Measurements from ENCODE around the gene ATP11A. TPM values are rescaled to one million over a fixed set of nuclear protein-coding genes. Genes with fewer than 3 reads are reported as not detected.

The ATP11A gene
- total and polyA plus RNA-seq, 9 of the 15 experiments (the other 6 are each of a cell fraction or from before 2014, with no cell fraction given): 0.38 to 34.2 (median 4.2) TPM

DNA sequence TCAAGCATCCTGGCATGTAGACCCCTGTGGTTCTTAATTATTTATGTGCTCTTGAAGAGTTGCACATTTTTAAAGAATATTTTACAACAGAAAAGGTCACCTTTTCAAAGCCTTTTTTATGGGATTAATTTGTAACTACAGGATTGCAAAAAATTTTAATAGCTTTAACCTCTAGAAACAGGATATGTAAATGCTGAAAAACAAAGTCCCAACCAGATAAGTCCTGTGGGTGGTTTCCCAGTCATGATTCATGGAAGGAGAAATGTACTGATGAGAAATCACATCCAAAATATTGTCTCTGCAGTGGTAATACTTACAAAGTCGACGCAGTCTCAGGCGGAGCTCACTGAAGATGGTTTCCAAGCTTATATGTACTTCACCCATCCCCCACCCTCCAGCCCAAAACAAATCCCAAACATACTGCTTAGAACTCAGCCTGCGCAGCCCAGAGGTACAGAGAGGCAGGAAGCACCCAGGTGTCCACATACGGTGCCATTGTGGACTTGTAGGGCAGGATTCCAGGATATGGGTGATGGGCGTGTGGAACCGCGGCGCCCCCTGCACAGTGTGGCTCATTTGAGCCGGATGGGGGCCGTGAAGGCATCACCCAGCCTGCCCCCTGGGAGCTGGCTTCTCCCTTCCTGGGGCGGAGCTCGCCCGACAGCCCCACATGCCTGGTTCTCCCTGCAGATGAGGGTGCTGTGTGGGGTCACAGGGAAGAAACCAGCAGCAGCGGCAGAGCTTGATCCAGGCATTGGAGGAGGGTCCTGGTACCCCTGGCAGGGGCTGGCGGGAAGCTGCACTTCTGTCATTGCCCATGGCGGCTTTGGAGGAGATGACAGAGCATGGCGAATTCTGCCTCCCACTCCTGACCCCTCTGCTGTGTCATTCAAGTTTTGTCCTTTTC lies 101.2 kb downstream of the ATP11A start:
- Histone ChIP-seq H3K9me3 (replicated peaks; ENCODE audit: control insufficient read depth, insufficient read depth, low read depth, low read length) (no peaks in the 10 kb centered on the region), H3K9ac (ENCODE audit: insufficient read depth in 1 of 2, low read depth in 2 of 2, low read length in 2 of 2) (no peak overlapping the region), H3K4me3 (no peak overlapping the region), H3K27ac (ENCODE audit: extremely low read depth, low read depth, low read length) (no peak overlapping the region), H3K79me2 (ENCODE audit: control insufficient read depth, insufficient read depth, low read length) (no peaks in the 10 kb centered on the region), H3K9me1 (ENCODE audit: control insufficient read depth, insufficient read depth, low read length) (no peaks in the 10 kb centered on the region), H3K4me1 (replicated peaks in 1 of 2; ENCODE audit: control insufficient read depth in 2 of 2, insufficient read depth in 2 of 2, low read length in 2 of 2) (no peaks in the 10 kb centered on the region; a peak in 2 of 5 replicates), H3K27me3 (ENCODE audit: control insufficient read depth in 2 of 2, insufficient read depth in 2 of 2, low read length in 2 of 2) (no peaks in the 10 kb centered on the region), H3K36me3 (ENCODE audit: control insufficient read depth, insufficient read depth, low read length) (no peaks in the 10 kb centered on the region; the same call in 2 of the 3 replicates), H3K4me2 (ENCODE audit: insufficient read depth, low read length) (no peak overlapping the region), H4K20me1 (replicated peaks; ENCODE audit: control insufficient read depth, insufficient read depth, low read length) (no peaks in the 10 kb centered on the region), H2AFZ (ENCODE audit: low read depth, low read length) (no peak overlapping the region)
- ChIA-PET POLR2A (interaction anchor here (0.7 kb wide), 1 partner anchor 88 kb away, joined by 3 read pairs; no protein-coding TSS in a partner anchor), CTCF (ENCODE audit: low intra/inter-chr PET ratio) (no interaction called here)
- no TSS peak for BruUV-seq (replicated peaks)
- ATAC-seq (no peak), DNase-seq (ENCODE audit: extremely low read depth in 1 of 4, low spot score in 3 of 4) (no peak), FAIRE-seq (no peak)
- intact Hi-C loops (cut with micrococcal nuclease): no loop called here
- in situ Hi-C loops (cut with MboI): no loop called here
- WGBS (ENCODE audit: insufficient coverage, low coverage, missing lambda C conversion rate): 94% methylated on average over 9 of the region's 18 CpGs
- TF ChIP-seq CREM (IDR thresholded peaks at IDR 0.05; ENCODE audit: low read depth): no peak
- TF ChIP-seq, protein P1, sequence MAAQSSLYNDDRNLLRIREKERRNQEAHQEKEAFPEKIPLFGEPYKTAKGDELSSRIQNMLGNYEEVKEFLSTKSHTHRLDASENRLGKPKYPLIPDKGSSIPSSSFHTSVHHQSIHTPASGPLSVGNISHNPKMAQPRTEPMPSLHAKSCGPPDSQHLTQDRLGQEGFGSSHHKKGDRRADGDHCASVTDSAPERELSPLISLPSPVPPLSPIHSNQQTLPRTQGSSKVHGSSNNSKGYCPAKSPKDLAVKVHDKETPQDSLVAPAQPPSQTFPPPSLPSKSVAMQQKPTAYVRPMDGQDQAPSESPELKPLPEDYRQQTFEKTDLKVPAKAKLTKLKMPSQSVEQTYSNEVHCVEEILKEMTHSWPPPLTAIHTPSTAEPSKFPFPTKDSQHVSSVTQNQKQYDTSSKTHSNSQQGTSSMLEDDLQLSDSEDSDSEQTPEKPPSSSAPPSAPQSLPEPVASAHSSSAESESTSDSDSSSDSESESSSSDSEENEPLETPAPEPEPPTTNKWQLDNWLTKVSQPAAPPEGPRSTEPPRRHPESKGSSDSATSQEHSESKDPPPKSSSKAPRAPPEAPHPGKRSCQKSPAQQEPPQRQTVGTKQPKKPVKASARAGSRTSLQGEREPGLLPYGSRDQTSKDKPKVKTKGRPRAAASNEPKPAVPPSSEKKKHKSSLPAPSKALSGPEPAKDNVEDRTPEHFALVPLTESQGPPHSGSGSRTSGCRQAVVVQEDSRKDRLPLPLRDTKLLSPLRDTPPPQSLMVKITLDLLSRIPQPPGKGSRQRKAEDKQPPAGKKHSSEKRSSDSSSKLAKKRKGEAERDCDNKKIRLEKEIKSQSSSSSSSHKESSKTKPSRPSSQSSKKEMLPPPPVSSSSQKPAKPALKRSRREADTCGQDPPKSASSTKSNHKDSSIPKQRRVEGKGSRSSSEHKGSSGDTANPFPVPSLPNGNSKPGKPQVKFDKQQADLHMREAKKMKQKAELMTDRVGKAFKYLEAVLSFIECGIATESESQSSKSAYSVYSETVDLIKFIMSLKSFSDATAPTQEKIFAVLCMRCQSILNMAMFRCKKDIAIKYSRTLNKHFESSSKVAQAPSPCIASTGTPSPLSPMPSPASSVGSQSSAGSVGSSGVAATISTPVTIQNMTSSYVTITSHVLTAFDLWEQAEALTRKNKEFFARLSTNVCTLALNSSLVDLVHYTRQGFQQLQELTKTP (IDR thresholded peaks at IDR 0.05; ENCODE audit: low read depth in 1 of 2, partially characterized antibody in 2 of 2): no peak
- TF ChIP-seq GTF2F1 (IDR thresholded peaks at IDR 0.05; ENCODE audit: low read depth, low read length): no peak
- TF ChIP-seq, protein P2, sequence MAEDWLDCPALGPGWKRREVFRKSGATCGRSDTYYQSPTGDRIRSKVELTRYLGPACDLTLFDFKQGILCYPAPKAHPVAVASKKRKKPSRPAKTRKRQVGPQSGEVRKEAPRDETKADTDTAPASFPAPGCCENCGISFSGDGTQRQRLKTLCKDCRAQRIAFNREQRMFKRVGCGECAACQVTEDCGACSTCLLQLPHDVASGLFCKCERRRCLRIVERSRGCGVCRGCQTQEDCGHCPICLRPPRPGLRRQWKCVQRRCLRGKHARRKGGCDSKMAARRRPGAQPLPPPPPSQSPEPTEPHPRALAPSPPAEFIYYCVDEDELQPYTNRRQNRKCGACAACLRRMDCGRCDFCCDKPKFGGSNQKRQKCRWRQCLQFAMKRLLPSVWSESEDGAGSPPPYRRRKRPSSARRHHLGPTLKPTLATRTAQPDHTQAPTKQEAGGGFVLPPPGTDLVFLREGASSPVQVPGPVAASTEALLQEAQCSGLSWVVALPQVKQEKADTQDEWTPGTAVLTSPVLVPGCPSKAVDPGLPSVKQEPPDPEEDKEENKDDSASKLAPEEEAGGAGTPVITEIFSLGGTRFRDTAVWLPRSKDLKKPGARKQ (CRISPR knock-in tag; IDR thresholded peaks at IDR 0.05): no peak
- TF ChIP-seq, protein P3, sequence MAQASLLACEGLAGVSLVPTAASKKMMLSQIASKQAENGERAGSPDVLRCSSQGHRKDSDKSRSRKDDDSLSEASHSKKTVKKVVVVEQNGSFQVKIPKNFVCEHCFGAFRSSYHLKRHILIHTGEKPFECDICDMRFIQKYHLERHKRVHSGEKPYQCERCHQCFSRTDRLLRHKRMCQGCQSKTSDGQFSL (CRISPR knock-in tag; IDR thresholded peaks at IDR 0.05): no peak
- TF ChIP-seq, protein P3 (tag; IDR thresholded peaks at IDR 0.05): no peak
- TF ChIP-seq RUNX1 (IDR thresholded peaks at IDR 0.05; ENCODE audit: low read depth): no peak
- no peak for TF ChIP-seq ETV1 (tag; conservative IDR thresholded peaks at IDR 0.05; ENCODE audit: low read depth)
- no peak for TF ChIP-seq DPF2 (IDR thresholded peaks at IDR 0.05)
- TF ChIP-seq ZNF354B (CRISPR knock-in tag; IDR thresholded peaks at IDR 0.05): no peak
- no peak for TF ChIP-seq MXD1 (CRISPR knock-in tag; IDR thresholded peaks at IDR 0.05; ENCODE audit: borderline replicate concordance, poor library complexity, severe bottlenecking)
- no peak for TF ChIP-seq NR0B1 (IDR thresholded peaks at IDR 0.05; ENCODE audit: partially characterized antibody)
- TF ChIP-seq CBFA2T3 (IDR thresholded peaks at IDR 0.05): no peak
